ENCODE results near the gene SCG5.

SCG5 gene

GRCh38 chr15:32667321-32667720, 25.8 kb downstream of the SCG5 start:
- Histone ChIP-seq H2AFZ (ENCODE audit: low read length) (no peak overlapping the region), H3K9me2 (replicated peaks; ENCODE audit: insufficient read depth, low read length) (no peaks in the 10 kb centered on the region), H3K36me3 (replicated peaks; ENCODE audit: insufficient read depth, low read length) (no peaks in the 10 kb centered on the region), H3F3A (ENCODE audit: insufficient read depth, low read length) (no peaks in the 10 kb centered on the region), H3K9me3 (replicated peaks; ENCODE audit: insufficient read depth, low read length) (no peaks in the 10 kb centered on the region), H3K4me2 (ENCODE audit: low read depth, low read length) (no peak overlapping the region), H3K79me2 (ENCODE audit: low read length) (no peaks in the 10 kb centered on the region), H3K27ac (ENCODE audit: low read length) (no peak overlapping the region), H3K4me3 (ENCODE audit: low read length) (no peak overlapping the region), H3K9ac (ENCODE audit: low read length) (no peak overlapping the region), H3K27me3 (replicated peaks; ENCODE audit: insufficient read depth, low read length) (no peaks in the 10 kb centered on the region), H3K4me1 (ENCODE audit: low read length) (no peaks in the 10 kb centered on the region), H4K20me1 (ENCODE audit: insufficient read depth, low read length) (no peaks in the 10 kb centered on the region)
- TF ChIP-seq EZH2 (optimal IDR thresholded peaks at IDR 0.05; ENCODE audit: low read depth, low read length) (no peak), EZH2phosphoT487 (IDR thresholded peaks at IDR 0.05; ENCODE audit: low read length) (no peak), CTCF (IDR thresholded peaks at IDR 0.05; ENCODE audit: low read length) (no peak)
- no peak for DNase-seq

GRCh38 chr15:32668942-32669341, 27.4 kb downstream of the SCG5 start:
- Histone ChIP-seq H3K9me3 (replicated peaks; ENCODE audit: insufficient read depth, low read length) (no peaks in the 10 kb centered on the region), H3K4me1 (ENCODE audit: low read length) (no peaks in the 10 kb centered on the region), H3K4me2 (ENCODE audit: low read depth, low read length) (no peak overlapping the region)

DNA sequence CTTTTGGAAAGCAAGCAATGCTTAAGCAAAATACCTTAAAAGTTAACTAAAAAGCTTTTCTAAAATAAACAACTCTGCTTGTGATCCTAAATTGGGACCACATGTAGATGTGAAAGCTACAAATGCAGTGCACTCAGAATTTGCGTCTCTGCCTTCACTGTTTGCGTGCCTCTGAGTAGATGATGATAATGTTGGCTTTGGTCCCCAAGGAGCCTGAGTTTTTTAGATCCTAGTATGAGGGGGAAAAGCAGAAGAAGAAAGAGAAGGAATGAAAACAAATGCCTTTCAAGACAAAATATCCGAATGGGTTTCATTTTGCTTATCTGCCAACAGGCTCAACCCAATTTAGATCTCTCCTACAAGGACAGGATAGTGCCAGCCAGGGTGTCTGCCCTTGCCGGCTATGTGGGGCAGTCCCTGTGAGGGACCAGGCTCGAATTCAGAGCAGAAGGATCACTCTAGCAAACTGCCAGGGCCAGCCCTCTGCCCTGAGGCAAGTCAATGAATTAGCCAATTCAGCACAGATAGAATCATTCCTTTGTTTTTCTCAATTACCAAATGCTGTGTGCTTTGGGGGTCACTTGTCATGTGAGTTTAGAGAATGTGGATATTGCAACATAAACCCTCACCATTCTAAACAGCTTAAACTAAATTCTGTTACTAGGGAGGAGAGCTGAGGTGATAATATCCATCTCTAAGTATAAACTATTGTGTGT, 28.5 kb downstream of the SCG5 start:
- H3K27ac ChIP-seq (ENCODE audit: low read length), result no peak overlapping the region
- no peaks in the 10 kb centered on the region for H3K9me3 ChIP-seq (replicated peaks; ENCODE audit: insufficient read depth, low read length)
- H4K20me1 ChIP-seq (ENCODE audit: insufficient read depth, low read length), result no peaks in the 10 kb centered on the region
- no peaks in the 10 kb centered on the region for H3K9me2 ChIP-seq (replicated peaks; ENCODE audit: insufficient read depth, low read length)
- H3F3A ChIP-seq (ENCODE audit: insufficient read depth, low read length), result no peaks in the 10 kb centered on the region
- no peaks in the 10 kb centered on the region for H3K36me3 ChIP-seq (replicated peaks; ENCODE audit: insufficient read depth, low read length)
- H2AFZ ChIP-seq (ENCODE audit: low read length), result no peak overlapping the region
- H3K27me3 ChIP-seq (replicated peaks; ENCODE audit: insufficient read depth, low read length), result no peaks in the 10 kb centered on the region
- H3K4me1 ChIP-seq (ENCODE audit: low read length), result no peaks in the 10 kb centered on the region
- DNase-seq, result no peak
- TF ChIP-seq CTCF (IDR thresholded peaks at IDR 0.05; ENCODE audit: low read length), result no peak
- TF ChIP-seq EZH2 (optimal IDR thresholded peaks at IDR 0.05; ENCODE audit: low read depth, low read length), result no peak
- no peak for TF ChIP-seq EZH2phosphoT487 (IDR thresholded peaks at IDR 0.05; ENCODE audit: low read length)
- H3K9ac ChIP-seq (ENCODE audit: low read length), result no peak overlapping the region
- H3K4me2 ChIP-seq (ENCODE audit: low read depth, low read length), result no peak overlapping the region
- no peak overlapping the region for H3K4me3 ChIP-seq (ENCODE audit: low read length)
- no peaks in the 10 kb centered on the region for H3K79me2 ChIP-seq (ENCODE audit: low read length)

More at GRCh38 chr15:32668942-32669341, 27.4 kb downstream of the SCG5 start:
- Histone ChIP-seq H3K79me2 (ENCODE audit: low read length) (no peaks in the 10 kb centered on the region), H4K20me1 (ENCODE audit: insufficient read depth, low read length) (no peaks in the 10 kb centered on the region), H3K4me3 (ENCODE audit: low read length) (no peak overlapping the region), H3K36me3 (replicated peaks; ENCODE audit: insufficient read depth, low read length) (no peaks in the 10 kb centered on the region), H3F3A (ENCODE audit: insufficient read depth, low read length) (no peaks in the 10 kb centered on the region), H3K9ac (ENCODE audit: low read length) (no peak overlapping the region), H3K9me2 (replicated peaks; ENCODE audit: insufficient read depth, low read length) (no peaks in the 10 kb centered on the region), H3K27ac (ENCODE audit: low read length) (no peak overlapping the region), H2AFZ (ENCODE audit: low read length) (no peak overlapping the region), H3K27me3 (replicated peaks; ENCODE audit: insufficient read depth, low read length) (no peaks in the 10 kb centered on the region)
- TF ChIP-seq EZH2 (optimal IDR thresholded peaks at IDR 0.05; ENCODE audit: low read depth, low read length) (no peak), CTCF (IDR thresholded peaks at IDR 0.05; ENCODE audit: low read length) (no peak), EZH2phosphoT487 (IDR thresholded peaks at IDR 0.05; ENCODE audit: low read length) (no peak)
- DNase-seq, result no peak
